ENCODE measurements around the gene FOXP1.

DNA sequence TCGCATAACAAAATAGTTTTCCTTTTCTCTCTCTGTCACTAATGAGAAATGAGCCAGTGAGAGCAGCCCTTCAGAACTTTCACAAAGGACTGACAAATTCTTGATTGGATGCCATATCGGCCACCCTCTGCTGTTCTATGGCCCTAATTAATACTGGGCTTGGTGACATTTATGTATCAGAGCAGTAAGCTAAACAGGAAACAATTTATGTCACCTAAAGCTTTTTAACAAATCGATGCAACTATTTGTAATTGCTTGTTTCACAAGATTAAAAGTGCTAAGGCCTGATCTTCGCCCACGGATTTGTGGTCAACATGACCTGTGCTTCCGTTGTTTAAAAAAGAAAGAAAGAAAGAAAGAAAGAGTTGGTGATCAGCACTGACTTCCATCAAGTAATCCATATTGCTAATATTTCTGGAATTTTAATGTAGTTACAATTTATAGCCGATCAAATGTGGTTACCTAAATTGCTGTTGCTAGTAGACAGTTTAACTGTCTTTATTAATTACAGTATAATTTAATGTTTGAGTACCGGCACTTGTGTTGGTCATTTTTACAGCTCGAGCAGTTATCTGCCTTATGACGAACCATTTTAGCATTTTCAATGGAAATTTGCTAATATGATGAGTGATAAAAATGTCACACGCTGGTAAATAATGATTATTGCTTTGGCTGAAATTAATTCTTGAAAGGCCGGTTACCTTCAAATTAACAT is 631.3 kb downstream of the FOXP1 start:
- TF ChIP-seq, protein P1, sequence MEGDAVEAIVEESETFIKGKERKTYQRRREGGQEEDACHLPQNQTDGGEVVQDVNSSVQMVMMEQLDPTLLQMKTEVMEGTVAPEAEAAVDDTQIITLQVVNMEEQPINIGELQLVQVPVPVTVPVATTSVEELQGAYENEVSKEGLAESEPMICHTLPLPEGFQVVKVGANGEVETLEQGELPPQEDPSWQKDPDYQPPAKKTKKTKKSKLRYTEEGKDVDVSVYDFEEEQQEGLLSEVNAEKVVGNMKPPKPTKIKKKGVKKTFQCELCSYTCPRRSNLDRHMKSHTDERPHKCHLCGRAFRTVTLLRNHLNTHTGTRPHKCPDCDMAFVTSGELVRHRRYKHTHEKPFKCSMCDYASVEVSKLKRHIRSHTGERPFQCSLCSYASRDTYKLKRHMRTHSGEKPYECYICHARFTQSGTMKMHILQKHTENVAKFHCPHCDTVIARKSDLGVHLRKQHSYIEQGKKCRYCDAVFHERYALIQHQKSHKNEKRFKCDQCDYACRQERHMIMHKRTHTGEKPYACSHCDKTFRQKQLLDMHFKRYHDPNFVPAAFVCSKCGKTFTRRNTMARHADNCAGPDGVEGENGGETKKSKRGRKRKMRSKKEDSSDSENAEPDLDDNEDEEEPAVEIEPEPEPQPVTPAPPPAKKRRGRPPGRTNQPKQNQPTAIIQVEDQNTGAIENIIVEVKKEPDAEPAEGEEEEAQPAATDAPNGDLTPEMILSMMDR (IDR thresholded peaks at IDR 0.05): no peak
- no peak for TF ChIP-seq POLR2AphosphoS5 (IDR thresholded peaks at IDR 0.05)
- TF ChIP-seq POLR2A (IDR thresholded peaks at IDR 0.05): no peak
